Cardiac muscle cell (in vitro differentiated cells and primary cell): ENCODE results near the gene DLG5. TPM values are rescaled to one million over a fixed set of nuclear protein-coding genes. Genes with fewer than 3 reads are reported as not detected.

Source experiments
- DNase-seq, 2 donors: peaks; one replicate each; pipeline versions ENCODE4 v3.0.0 to v3.0.0-alpha.2; 2010 to 2017; ENCODE audit warnings: low read depth in 1 of 2, low spot score in 1 of 2
- H3K27ac ChIP-seq: fragments of 200-600 bp; sonication (generic); 2 replicates; pipeline ENCODE4 v1.5.1; 2016
- H3K27me3 ChIP-seq: fragments of 200-600 bp; sonication (generic); 2 replicates; pipeline ENCODE4 v1.6.0; 2016; ENCODE audit warnings: control low read depth
- H3K36me3 ChIP-seq: fragments of 200-600 bp; sonication (generic); 2 replicates; pipeline ENCODE4 v1.5.1; 2016; ENCODE audit warnings: control low read depth
- H3K4me1 ChIP-seq: fragments of 200-600 bp; sonication (generic); 2 replicates; pipeline ENCODE4 v1.8.1; 2017; ENCODE audit warnings: low read depth, mild to moderate bottlenecking, mixed run types
- H3K4me3 ChIP-seq: fragments of 200-600 bp; sonication (generic); 2 replicates; pipeline ENCODE4 v1.5.1; 2016; ENCODE audit warnings: mild to moderate bottlenecking
- H3K9me3 ChIP-seq: fragments of 200-600 bp; sonication (generic); 2 replicates; pipeline ENCODE4 v1.5.1; 2017; ENCODE audit warnings: low read depth, mild to moderate bottlenecking, control low read depth
- polyA plus RNA-seq: library from polyadenylated mRNA; unstranded; fragments of >200 nt; fragmentation: Nextera tagmentation; extraction: Ambion mirVana; gene quantifications from 2 replicates; pipeline ENCODE4 v1.2.1, GENCODE V29; 2016
- total RNA-seq: library from RNA; depleted of rRNA; stranded (reverse); fragments of >200 nt; gene quantifications from 2 replicates; pipeline ENCODE4 v1.2.3, GENCODE V29; 2016
- TF ChIP-seq, protein P1 (sequence below): IDR thresholded peaks from 2 replicates; pipeline ENCODE4 v1.5.1; 2012; ENCODE audit warnings: low read depth, mild to moderate bottlenecking, low read length

DLG5 gene
- total and polyA plus RNA-seq, 2 experiments from 2014 or later: 20.3 to 64.4 TPM

DNA sequence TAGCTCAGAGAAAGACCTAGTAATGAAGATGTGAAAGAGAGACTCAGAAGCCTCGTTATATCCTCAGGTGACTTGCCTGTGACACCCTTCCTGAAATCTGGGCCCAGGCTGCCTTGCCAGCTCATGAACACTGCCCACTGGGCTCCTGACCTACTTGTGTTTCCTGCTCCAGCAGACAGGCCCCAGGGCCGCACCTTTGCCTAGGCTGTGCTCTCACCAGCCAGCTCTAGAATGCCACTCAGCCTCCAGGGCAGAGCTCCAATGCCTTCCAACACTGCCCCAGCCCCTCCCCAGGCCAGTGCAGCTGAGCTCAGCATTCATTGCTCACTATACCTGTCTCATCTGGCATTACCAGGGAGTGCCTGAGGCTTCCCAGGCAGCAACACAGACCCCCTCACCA lies 94.3 kb downstream of the DLG5 start:
- H3K36me3 ChIP-seq: peaks cover 34% of the 10 kb centered on the region
- TF ChIP-seq, protein P1, sequence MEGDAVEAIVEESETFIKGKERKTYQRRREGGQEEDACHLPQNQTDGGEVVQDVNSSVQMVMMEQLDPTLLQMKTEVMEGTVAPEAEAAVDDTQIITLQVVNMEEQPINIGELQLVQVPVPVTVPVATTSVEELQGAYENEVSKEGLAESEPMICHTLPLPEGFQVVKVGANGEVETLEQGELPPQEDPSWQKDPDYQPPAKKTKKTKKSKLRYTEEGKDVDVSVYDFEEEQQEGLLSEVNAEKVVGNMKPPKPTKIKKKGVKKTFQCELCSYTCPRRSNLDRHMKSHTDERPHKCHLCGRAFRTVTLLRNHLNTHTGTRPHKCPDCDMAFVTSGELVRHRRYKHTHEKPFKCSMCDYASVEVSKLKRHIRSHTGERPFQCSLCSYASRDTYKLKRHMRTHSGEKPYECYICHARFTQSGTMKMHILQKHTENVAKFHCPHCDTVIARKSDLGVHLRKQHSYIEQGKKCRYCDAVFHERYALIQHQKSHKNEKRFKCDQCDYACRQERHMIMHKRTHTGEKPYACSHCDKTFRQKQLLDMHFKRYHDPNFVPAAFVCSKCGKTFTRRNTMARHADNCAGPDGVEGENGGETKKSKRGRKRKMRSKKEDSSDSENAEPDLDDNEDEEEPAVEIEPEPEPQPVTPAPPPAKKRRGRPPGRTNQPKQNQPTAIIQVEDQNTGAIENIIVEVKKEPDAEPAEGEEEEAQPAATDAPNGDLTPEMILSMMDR: no peak
- DNase-seq: no peak
- H3K27me3 ChIP-seq: no peaks in the 10 kb centered on the region
- H3K4me1 ChIP-seq: peaks cover 14% of the 10 kb centered on the region
- H3K4me3 ChIP-seq: no peak overlapping the region
- no peaks in the 10 kb centered on the region for H3K9me3 ChIP-seq
- no peak overlapping the region for H3K27ac ChIP-seq

DNA sequence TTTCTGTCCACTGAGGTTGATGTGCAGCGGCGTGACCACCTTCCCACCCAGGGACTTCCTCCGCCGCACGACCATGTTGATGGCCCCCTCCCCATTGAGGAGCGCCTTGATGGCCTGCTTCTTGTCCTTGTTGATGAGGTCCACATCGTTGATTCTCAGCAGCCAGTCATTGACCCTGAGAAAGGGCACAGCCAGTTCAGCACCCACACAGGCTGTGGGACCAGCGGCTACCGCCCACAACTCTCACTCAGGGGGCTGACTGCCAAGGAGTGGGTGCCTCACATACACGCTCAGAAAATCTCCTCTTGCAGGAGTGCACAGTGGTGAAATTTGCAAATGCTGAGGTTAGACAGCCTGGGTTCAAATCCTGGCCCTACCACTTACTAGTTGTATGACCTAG lies 97.2 kb downstream of the DLG5 start:
- Histone ChIP-seq H3K36me3 (peaks cover 38% of the 10 kb centered on the region), H3K4me3 (no peak overlapping the region), H3K27me3 (no peaks in the 10 kb centered on the region), H3K9me3 (no peaks in the 10 kb centered on the region), H3K27ac (no peak overlapping the region), H3K4me1 (no peaks in the 10 kb centered on the region)
- no peak for DNase-seq
- TF ChIP-seq, protein P1: no peak

DNA sequence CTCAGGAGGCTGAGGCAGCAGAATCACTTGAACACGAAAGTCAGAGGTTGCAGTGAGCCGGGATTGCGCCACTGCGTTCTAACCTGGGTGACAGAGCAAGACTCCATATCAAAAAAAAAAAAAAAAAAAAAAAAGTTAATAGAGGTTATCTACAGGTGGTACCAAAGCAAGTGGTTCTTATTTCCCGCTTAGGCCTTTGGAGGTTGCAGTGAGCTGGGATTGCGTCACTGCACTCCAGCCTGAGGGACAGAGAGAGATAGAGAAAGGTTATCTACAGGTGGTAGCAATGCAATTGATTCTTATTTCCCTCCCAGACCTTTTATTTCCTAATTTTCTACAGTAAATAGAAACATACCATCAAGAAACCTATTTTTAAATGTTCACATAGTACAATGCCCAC lies 98.2 kb downstream of the DLG5 start:
- no peak for DNase-seq
- Histone ChIP-seq H3K4me1 (no peaks in the 10 kb centered on the region), H3K9me3 (no peaks in the 10 kb centered on the region), H3K36me3 (peaks cover 33% of the 10 kb centered on the region), H3K27me3 (no peaks in the 10 kb centered on the region), H3K4me3 (no peak overlapping the region), H3K27ac (no peak overlapping the region)
- TF ChIP-seq, protein P1: no peak

DNA sequence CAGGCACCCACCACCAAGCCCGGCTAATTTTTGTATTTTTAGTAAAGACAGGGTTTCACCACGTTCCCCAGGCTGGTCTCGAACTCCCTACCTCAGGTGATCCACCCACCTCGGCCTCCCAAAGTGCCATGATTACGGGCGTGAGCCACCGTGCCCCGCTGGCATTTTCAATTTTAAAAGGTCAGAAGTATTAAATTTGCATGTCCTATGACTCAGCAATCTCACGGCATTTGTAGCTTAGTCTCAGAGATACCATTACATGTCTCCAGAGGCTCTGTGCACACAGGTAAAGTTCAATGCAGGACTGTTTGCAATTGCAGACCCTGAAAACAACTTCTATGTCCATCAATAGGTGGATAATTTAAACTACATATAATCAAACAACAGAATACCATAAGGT lies 99.2 kb downstream of the DLG5 start:
- no peak for DNase-seq
- no peaks in the 10 kb centered on the region for H3K4me1 ChIP-seq
- no peak overlapping the region for H3K27ac ChIP-seq
- H3K9me3 ChIP-seq: no peaks in the 10 kb centered on the region
- H3K36me3 ChIP-seq: peaks cover 26% of the 10 kb centered on the region
- TF ChIP-seq, protein P1: no peak
- H3K27me3 ChIP-seq: no peaks in the 10 kb centered on the region
- no peak overlapping the region for H3K4me3 ChIP-seq

DNA sequence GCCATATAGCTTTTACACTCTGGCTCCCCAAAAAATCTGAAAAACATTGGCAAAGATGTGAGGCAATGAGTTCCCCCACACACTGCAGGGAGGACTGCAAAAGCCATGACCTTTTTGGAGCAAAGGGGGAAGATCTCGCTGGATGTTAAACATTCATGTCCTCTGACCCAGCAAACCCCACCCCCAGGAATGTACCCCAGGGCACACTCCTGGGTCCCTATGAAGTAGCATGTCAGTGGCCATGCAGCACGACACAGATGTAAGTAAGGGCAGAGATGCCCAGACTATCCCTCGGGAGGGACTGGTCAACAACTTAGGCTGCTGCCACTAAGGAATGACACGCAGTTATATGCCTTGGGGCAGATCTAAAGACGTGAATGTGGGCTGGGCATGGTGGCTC lies 100.6 kb downstream of the DLG5 start:
- Histone ChIP-seq H3K9me3 (no peaks in the 10 kb centered on the region), H3K4me3 (no peak overlapping the region), H3K27me3 (no peaks in the 10 kb centered on the region), H3K36me3 (peaks cover 28% of the 10 kb centered on the region), H3K27ac (no peak overlapping the region), H3K4me1 (no peaks in the 10 kb centered on the region)
- TF ChIP-seq, protein P1: no peak
- DNase-seq: no peak

DNA sequence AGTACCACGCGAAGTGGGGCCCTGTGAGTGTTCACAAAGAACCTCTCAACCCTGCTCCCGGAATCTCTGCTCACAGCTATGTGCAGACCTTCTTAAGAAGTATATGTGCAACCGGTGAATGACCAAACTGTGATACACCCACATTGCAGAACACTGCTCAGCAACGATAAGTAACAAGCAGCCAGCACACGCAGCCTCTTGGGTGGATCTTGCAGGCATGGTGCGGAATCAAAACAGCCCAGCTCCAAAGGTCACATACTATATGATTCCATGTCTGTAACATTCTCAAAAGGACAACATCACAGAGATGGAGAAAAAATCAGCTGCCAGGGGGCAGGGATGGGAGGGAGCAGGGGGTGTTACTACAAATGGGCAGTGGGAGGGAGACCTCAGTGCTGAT lies 101.6 kb downstream of the DLG5 start:
- peaks cover 21% of the 10 kb centered on the region for H3K36me3 ChIP-seq
- no peaks in the 10 kb centered on the region for H3K4me1 ChIP-seq
- TF ChIP-seq, protein P1: no peak
- H3K27me3 ChIP-seq: no peaks in the 10 kb centered on the region
- H3K27ac ChIP-seq: no peak overlapping the region
- no peak for DNase-seq
- H3K4me3 ChIP-seq: no peak overlapping the region
- H3K9me3 ChIP-seq: no peaks in the 10 kb centered on the region
